ENCODE results near the gene FBXL5.

FBXL5 gene

GRCh38 chr4:15695240-15695699 lies 40.1 kb upstream of the FBXL5 start:
- no peak for DNase-seq (ENCODE audit: low read depth)
- H3K4me3 ChIP-seq (ENCODE audit: low read depth, low read length) = no peak overlapping the region
- TF ChIP-seq CTCF (IDR thresholded peaks at IDR 0.05; ENCODE audit: insufficient read depth, low read depth, low read length, missing control alignments) = no peak

- no peak for DNase-seq (ENCODE audit: low read depth)
- TF ChIP-seq CTCF (IDR thresholded peaks at IDR 0.05; ENCODE audit: insufficient read depth, low read depth, low read length, missing control alignments) = no peak
- H3K4me3 ChIP-seq (ENCODE audit: low read depth, low read length) = no peak overlapping the region
Measured at GRCh38 chr4:15694431-15694830, 39.3 kb upstream of the FBXL5 start.

GRCh38 chr4:15692602-15693001 lies 37.4 kb upstream of the FBXL5 start:
- H3K4me3 ChIP-seq (ENCODE audit: low read depth, low read length) = no peak overlapping the region
- no peak for DNase-seq (ENCODE audit: low read depth)
- TF ChIP-seq CTCF (IDR thresholded peaks at IDR 0.05; ENCODE audit: insufficient read depth, low read depth, low read length, missing control alignments) = no peak

GRCh38 chr4:15691346-15692135 lies 36.4 kb upstream of the FBXL5 start:
- TF ChIP-seq CTCF (IDR thresholded peaks at IDR 0.05; ENCODE audit: insufficient read depth, low read depth, low read length, missing control alignments) = no peak
- no peak overlapping the region for H3K4me3 ChIP-seq (ENCODE audit: low read depth, low read length)
- DNase-seq (ENCODE audit: low read depth) = no peak

GRCh38 chr4:15690020-15690809 lies 35.1 kb upstream of the FBXL5 start:
- no peak for TF ChIP-seq CTCF (IDR thresholded peaks at IDR 0.05; ENCODE audit: insufficient read depth, low read depth, low read length, missing control alignments)
- DNase-seq (ENCODE audit: low read depth) = no peak
- H3K4me3 ChIP-seq (ENCODE audit: low read depth, low read length) = no peak overlapping the region

- DNase-seq (ENCODE audit: low read depth) = no peak
- TF ChIP-seq CTCF (IDR thresholded peaks at IDR 0.05; ENCODE audit: insufficient read depth, low read depth, low read length, missing control alignments) = no peak
- no peak overlapping the region for H3K4me3 ChIP-seq (ENCODE audit: low read depth, low read length)
Measured at GRCh38 chr4:15689540-15689939, 34.4 kb upstream of the FBXL5 start.
